ENCODE data around the gene HCK.

The HCK gene

DNA sequence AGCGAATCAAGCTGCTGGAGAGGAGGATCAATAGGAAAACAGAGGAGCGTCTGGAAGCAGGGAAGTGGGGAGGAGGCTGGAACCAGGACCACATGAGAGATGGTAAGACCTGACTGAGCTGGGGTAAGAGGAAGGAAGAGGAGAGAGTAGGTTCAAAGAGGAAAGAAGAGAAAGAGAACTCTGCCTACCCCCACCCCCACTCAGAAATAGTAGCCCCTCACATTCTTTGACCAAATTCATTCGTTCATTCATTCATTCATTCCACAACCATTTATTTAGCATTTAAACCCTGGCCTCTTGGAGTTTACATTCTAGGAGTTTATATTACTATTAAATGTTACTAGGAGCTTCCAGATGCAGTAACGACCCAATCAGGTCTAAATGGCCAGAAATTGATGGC, 15.8 kb upstream of the HCK start:
- DNase-seq (ENCODE audit: low read depth), result no peak
- no peak overlapping the region for H3K4me3 ChIP-seq (ENCODE audit: low read length)
- TF ChIP-seq, protein P1, sequence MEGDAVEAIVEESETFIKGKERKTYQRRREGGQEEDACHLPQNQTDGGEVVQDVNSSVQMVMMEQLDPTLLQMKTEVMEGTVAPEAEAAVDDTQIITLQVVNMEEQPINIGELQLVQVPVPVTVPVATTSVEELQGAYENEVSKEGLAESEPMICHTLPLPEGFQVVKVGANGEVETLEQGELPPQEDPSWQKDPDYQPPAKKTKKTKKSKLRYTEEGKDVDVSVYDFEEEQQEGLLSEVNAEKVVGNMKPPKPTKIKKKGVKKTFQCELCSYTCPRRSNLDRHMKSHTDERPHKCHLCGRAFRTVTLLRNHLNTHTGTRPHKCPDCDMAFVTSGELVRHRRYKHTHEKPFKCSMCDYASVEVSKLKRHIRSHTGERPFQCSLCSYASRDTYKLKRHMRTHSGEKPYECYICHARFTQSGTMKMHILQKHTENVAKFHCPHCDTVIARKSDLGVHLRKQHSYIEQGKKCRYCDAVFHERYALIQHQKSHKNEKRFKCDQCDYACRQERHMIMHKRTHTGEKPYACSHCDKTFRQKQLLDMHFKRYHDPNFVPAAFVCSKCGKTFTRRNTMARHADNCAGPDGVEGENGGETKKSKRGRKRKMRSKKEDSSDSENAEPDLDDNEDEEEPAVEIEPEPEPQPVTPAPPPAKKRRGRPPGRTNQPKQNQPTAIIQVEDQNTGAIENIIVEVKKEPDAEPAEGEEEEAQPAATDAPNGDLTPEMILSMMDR (conservative IDR thresholded peaks at IDR 0.05; ENCODE audit: low read length), result no peak

- TF ChIP-seq, protein P1 (conservative IDR thresholded peaks at IDR 0.05; ENCODE audit: low read length), result no peak
- peak; percentile 60 for DNase-seq (ENCODE audit: low read depth)
- no peak overlapping the region for H3K4me3 ChIP-seq (ENCODE audit: low read length)
Measured at GRCh38 chr20:32036716-32037485, 15.1 kb upstream of the HCK start.

DNA sequence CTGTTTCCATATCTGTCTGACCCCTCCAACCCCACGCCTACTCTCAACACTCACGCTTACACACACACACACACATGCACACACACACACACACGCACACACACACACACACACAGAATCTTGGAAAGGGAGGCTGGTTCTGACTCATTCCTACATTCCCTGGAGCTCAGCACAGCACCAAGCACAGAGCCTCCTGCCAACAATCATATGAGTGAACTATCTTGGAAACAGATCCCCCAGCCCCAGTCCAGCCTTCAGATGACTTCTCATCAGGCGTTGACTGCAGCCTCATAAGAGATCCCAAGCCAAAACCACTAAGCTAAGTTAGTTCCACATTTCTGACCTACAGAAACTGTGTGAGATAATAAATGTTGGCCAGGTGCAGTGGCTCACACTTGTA, 14.1 kb upstream of the HCK start:
- H3K4me3 ChIP-seq (ENCODE audit: low read length), result no peak overlapping the region
- TF ChIP-seq, protein P1 (conservative IDR thresholded peaks at IDR 0.05; ENCODE audit: low read length), result no peak
- peak; percentile 61 for DNase-seq (ENCODE audit: low read depth)

DNA sequence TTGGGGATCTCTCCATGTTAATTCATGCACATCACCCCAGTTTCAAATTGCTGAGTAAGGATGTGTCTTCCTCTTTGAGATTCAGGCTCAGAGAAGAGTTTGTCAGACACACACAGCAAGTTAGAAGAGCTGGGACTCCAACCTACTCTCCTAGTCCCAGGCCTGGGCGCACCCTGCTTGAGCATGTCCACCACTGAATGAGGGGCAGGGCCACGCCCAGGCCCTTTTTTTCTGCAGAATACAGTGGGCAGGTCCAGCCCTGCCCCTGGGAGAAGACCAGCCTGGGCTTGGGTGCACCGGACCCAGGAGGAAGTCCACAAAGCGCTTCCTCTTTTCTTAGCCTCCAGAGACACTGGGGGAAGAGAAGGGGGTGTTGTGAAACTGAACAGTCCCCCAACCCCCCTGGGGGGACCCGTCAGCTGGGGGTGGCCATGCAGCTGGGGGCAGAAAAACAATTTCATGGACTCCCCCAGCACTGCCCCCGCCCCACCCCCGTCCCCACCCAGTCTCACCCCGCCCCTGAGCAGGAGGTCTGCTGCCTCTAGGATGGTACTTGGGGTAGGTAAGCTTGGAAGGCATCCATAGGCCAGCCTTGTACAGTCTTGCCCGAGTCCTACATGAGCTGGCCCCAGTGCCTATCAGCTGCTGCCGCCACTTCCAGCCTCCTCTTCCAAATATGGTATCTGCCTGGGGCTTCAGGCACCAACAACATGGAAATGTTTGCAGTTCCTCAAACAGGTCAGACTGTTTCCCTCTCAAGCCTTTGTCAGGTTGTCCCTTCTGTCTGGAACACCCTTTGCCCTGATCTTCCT, 11.7 kb upstream of the HCK start:
- no peak overlapping the region for H3K4me3 ChIP-seq (ENCODE audit: low read length)
- TF ChIP-seq, protein P1 (conservative IDR thresholded peaks at IDR 0.05; ENCODE audit: low read length), result no peak
- no peak for DNase-seq (ENCODE audit: low read depth)

- no peak for DNase-seq (ENCODE audit: low read depth)
- TF ChIP-seq, protein P1 (conservative IDR thresholded peaks at IDR 0.05; ENCODE audit: low read length), result no peak
- no peak overlapping the region for H3K4me3 ChIP-seq (ENCODE audit: low read length)
Measured at GRCh38 chr20:32045999-32046398, 6.0 kb upstream of the HCK start.

DNA sequence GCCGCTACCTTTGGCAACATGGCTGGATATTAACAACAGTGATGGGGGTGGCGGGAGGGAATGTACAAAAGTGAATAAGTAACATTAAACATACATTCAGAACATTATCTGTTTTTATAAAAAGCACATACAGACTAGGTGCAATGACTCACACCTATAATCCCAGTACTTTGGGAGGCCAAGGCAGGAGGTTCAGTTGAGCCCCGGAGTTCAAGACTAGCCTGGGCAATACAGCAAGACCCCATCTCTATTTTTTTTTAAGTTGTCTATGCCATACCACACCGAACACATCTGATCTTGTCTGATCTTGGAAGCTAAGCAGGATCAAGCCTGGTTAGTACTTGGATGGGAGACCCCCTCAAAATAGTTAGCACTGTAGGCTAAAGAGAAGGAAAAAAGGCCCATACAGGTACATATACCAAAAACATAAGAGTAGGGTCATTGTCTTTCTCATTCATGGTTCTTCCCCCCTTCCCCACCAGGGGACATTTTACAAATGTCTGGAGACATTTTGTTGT, 1.7 kb upstream of the HCK start:
- no peak overlapping the region for H3K4me3 ChIP-seq (ENCODE audit: low read length)
- TF ChIP-seq, protein P1 (conservative IDR thresholded peaks at IDR 0.05; ENCODE audit: low read length), result no peak
- DNase-seq (ENCODE audit: low read depth), result no peak
